ENCODE results near the gene GAST. TPM values are rescaled to one million over a fixed set of nuclear protein-coding genes. Genes with fewer than 3 reads are reported as not detected.

The GAST gene
- total and polyA plus RNA-seq, 9 of the 15 experiments (the other 6 are each of a cell fraction or from before 2014, with no cell fraction given): not detected

- no peak for TF ChIP-seq HLTF (IDR thresholded peaks at IDR 0.05)
- TF ChIP-seq ZNF316 (IDR thresholded peaks at IDR 0.05): no peak
- peak; percentile 91 for TF ChIP-seq CEBPB (tag; IDR thresholded peaks at IDR 0.05)
- TF ChIP-seq ZNF232 (CRISPR knock-in tag; IDR thresholded peaks at IDR 0.05): no peak
- TF ChIP-seq SMAD2 (IDR thresholded peaks at IDR 0.05; ENCODE audit: low read depth, low read length): no peak
- no peak for TF ChIP-seq ARID3A (IDR thresholded peaks at IDR 0.05; ENCODE audit: borderline replicate concordance, low read depth, low read length)
- no peak for TF ChIP-seq PCBP2 (IDR thresholded peaks at IDR 0.05; ENCODE audit: low read depth, low read length, poor library complexity, severe bottlenecking)
- peak; percentile 11; the same call in 1 of the 2 replicates for TF ChIP-seq ZC3H4 (CRISPR knock-in tag; IDR thresholded peaks at IDR 0.05; ENCODE audit: borderline replicate concordance)
- no peak for TF ChIP-seq ARID3B (CRISPR knock-in tag; IDR thresholded peaks at IDR 0.05; ENCODE audit: borderline replicate concordance)
- TF ChIP-seq DEAF1 (CRISPR knock-in tag; IDR thresholded peaks at IDR 0.05): 0 out of 2 replicates have a peak, but pooled peaks have one; percentile 3
- no peak for TF ChIP-seq NCOA6 (IDR thresholded peaks at IDR 0.05)
- no peak for TF ChIP-seq JUNB (CRISPR knock-in tag; conservative IDR thresholded peaks at IDR 0.05)
- TF ChIP-seq ZFP36 (IDR thresholded peaks at IDR 0.05; ENCODE audit: low read depth, low read length, partially characterized antibody): no peak
- TF ChIP-seq MCM5 (IDR thresholded peaks at IDR 0.05; ENCODE audit: low read depth): no peak
- peak; percentile 90; the same call in 1 of the 2 replicates for TF ChIP-seq KLF1 (tag; IDR thresholded peaks at IDR 0.05)
- TF ChIP-seq CBX5 (IDR thresholded peaks at IDR 0.05; ENCODE audit: borderline replicate concordance, low read depth): no peak
- no peak for TF ChIP-seq RBM17 (IDR thresholded peaks at IDR 0.05; ENCODE audit: borderline replicate concordance, low read depth, low read length)
- TF ChIP-seq EP300 (IDR thresholded peaks at IDR 0.05; ENCODE audit: low read length): no peak
- no peak for TF ChIP-seq ZFX (CRISPR knock-in tag; IDR thresholded peaks at IDR 0.05)
- TF ChIP-seq SIN3B (IDR thresholded peaks at IDR 0.05; ENCODE audit: low read depth): no peak
- no peak for TF ChIP-seq ZBTB34 (CRISPR knock-in tag; IDR thresholded peaks at IDR 0.05)
- TF ChIP-seq SMAD4 (CRISPR knock-in tag; conservative IDR thresholded peaks at IDR 0.05): no peak
Measured at GRCh38 chr17:41689497-41690299, 22.4 kb upstream of the GAST start (continued).
